Kidney (tissue), 14 donors: Measurements from ENCODE around the gene TCF12. TPM values are rescaled to one million over a fixed set of nuclear protein-coding genes. Genes with fewer than 3 reads are reported as not detected.
"Not testable (repeated sequence)": the region's sequence is repeated elsewhere in the genome, so short reads cannot be mapped to it uniquely, and the experiment has no call there.

Source experiments
- DNase-seq, 5 donors: peaks; one replicate each; pipeline ENCODE4 v3.0.0-alpha.2; 2013 to 2020
- FAIRE-seq: peaks from 2 replicates; lab custom pipeline; 2012; peaks lifted over from hg19 to GRCh38; lab: Jason Lieb, UNC
- H3K27ac ChIP-seq, 2 donors: one replicate each; pipeline ENCODE4 v1.7.0; 2013; ENCODE audit warnings: low read depth in 2 of 2, low read length in 2 of 2, inconsistent platforms in 1 of 2
- H3K27me3 ChIP-seq: one replicate; pipeline ENCODE4 v1.7.1; 2013; ENCODE audit warnings: low read length, inconsistent platforms; ENCODE audit not compliant: control insufficient read depth, insufficient read depth
- H3K36me3 ChIP-seq, 3 donors: one replicate each; pipeline versions ENCODE4 v1.7.0 to v1.7.1; 2013; ENCODE audit warnings: low read length in 3 of 3, control low read depth in 1 of 3, inconsistent platforms in 1 of 3; ENCODE audit not compliant: insufficient read depth in 3 of 3, control insufficient read depth in 2 of 3
- H3K4me1 ChIP-seq, 3 donors: one replicate each; pipeline versions ENCODE4 v1.7.0 to v1.7.1; 2013; ENCODE audit warnings: low read length in 3 of 3, inconsistent platforms in 1 of 3, low read depth in 1 of 3; ENCODE audit not compliant: control insufficient read depth in 2 of 3, insufficient read depth in 2 of 3
- H3K4me3 ChIP-seq, 3 donors: one replicate each; pipeline versions ENCODE4 v1.7.0 to v1.8.1; 2013; ENCODE audit warnings: low read length in 3 of 3, control low read depth in 1 of 3, inconsistent platforms in 1 of 3
- H3K9ac ChIP-seq, 3 donors: one replicate each; pipeline versions ENCODE4 v1.7.0 to v1.7.1; 2013; ENCODE audit warnings: low read length in 3 of 3, control low read depth in 1 of 3, inconsistent platforms in 1 of 3
- H3K9me3 ChIP-seq, 3 donors: one replicate each; pipeline versions ENCODE4 v1.7.0 to v1.7.1; 2013; ENCODE audit warnings: low read length in 3 of 3, control low read depth in 1 of 3, inconsistent platforms in 1 of 3; ENCODE audit not compliant: control insufficient read depth in 2 of 3, insufficient read depth in 1 of 3
- intact Hi-C: fragments of 100-400 bp; cut with DNase I; formaldehyde crosslinking; loops from one replicate; pipeline ENCODE4 v1.11.1; 2022
- polyA plus RNA-seq: library from polyadenylated mRNA; stranded (reverse); fragments of 350-450 nt; fragmentation: Illumina TruSeq; extraction: RNeasy Lipid Tissue Mini Kit (QIAGEN cat#74804); gene quantifications from one replicate; pipeline ENCODE4 v1.2.3, GENCODE V29; 2014; ENCODE audit warnings: low read depth, low replicate concordance; ENCODE audit not compliant: insufficient read depth
- total RNA-seq: library from RNA; stranded (reverse); fragmentation: NEBNext Ultra II Directional; extraction: Animal tissue kit (Norgen Biotek cat#: 25700); gene quantifications from one replicate; pipeline ENCODE4 v1.2.1, GENCODE V29; 2021
- TF ChIP-seq, protein P1 (sequence below): IDR thresholded peaks from 3 replicates; pipeline ENCODE4 v1.5.1; 2012; ENCODE audit warnings: mild to moderate bottlenecking, moderate library complexity, borderline replicate concordance; ENCODE audit not compliant: insufficient read depth; ENCODE audit errors: extremely low read depth
- donor health status: control.
- donor health status: control.
- donor health status: control.
- donor health status: control.
- donor health status: control.
- donor health status: DM: yes; HTN: yes; CAD: no.
- donor health status: Normal renal cell carcinoma (clear cell type).

TCF12 gene
- total and polyA plus RNA-seq, 2 donors from 2014 or later, result 16.3 to 116 TPM

DNA sequence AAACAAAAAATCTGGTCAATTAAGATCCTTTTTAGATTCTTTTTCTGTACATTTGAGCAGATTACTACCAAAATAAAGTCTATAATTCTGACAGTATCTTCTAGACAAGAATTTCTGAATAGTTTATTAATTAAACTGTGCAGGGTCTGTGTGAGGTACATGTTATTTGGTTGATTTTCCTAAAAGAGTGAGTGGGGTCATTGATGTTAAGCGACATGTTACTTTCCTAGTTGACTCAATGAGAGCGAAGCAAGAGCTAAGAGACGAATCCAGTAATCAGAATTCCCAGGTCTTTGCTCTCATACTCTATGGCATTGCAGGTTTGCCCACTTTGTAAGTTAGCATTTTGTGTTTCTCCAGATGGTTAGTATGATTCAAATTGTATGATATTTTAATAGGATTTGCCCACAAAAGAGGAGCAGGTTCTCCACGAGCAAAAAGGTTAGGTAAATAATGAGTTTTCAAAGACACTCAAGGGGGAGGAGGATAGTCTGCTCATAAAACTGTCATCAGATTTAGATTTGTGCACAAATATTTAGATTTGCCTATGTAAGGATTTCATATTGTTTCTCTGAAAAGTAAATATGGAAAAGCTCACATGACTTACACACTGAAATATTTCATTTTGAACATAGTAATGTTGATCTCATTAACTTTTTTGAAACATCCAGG lies 240.7 kb downstream of the TCF12 start:
- no peaks in the 10 kb centered on the region for H3K27me3 ChIP-seq
- no peak overlapping the region for H3K9ac ChIP-seq
- no peaks in the 10 kb centered on the region for H3K9me3 ChIP-seq
- FAIRE-seq (no peak), DNase-seq (no peak)
- intact Hi-C loops, result no loop called here
- H3K4me3 ChIP-seq, result no peak overlapping the region
- no peaks in the 10 kb centered on the region for H3K36me3 ChIP-seq
- TF ChIP-seq, protein P1, sequence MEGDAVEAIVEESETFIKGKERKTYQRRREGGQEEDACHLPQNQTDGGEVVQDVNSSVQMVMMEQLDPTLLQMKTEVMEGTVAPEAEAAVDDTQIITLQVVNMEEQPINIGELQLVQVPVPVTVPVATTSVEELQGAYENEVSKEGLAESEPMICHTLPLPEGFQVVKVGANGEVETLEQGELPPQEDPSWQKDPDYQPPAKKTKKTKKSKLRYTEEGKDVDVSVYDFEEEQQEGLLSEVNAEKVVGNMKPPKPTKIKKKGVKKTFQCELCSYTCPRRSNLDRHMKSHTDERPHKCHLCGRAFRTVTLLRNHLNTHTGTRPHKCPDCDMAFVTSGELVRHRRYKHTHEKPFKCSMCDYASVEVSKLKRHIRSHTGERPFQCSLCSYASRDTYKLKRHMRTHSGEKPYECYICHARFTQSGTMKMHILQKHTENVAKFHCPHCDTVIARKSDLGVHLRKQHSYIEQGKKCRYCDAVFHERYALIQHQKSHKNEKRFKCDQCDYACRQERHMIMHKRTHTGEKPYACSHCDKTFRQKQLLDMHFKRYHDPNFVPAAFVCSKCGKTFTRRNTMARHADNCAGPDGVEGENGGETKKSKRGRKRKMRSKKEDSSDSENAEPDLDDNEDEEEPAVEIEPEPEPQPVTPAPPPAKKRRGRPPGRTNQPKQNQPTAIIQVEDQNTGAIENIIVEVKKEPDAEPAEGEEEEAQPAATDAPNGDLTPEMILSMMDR, result no peak
- peaks cover 0 to 5% (median 0%) of the 10 kb centered on the region in 3 donors for H3K4me1 ChIP-seq
- H3K27ac ChIP-seq, result no peak overlapping the region

DNA sequence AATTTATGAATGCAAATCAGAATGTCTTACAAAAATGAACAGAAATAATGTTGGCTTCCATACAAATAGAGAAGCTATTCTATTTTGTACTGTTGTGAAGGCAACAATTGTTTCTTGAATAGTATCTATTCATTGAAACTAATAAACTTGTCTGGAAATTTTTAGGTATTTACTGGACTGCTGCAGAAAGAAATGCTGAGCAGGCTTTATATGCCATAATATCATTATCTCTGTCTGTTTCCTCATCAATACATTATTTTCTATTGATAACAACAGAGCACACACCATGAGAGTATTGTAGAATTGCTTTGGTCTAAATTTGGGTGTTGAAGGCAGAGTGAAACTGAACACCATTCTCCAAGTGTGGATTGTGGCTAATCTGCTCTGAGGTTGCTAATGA lies 241.3 kb downstream of the TCF12 start:
- H3K27me3 ChIP-seq, result no peaks in the 10 kb centered on the region
- no peak overlapping the region for H3K27ac ChIP-seq
- intact Hi-C loops, result no loop called here
- H3K36me3 ChIP-seq, result no peaks in the 10 kb centered on the region
- DNase-seq, result no peak
- no peak overlapping the region for H3K9ac ChIP-seq
- H3K9me3 ChIP-seq, result no peaks in the 10 kb centered on the region
- H3K4me3 ChIP-seq, result no peak overlapping the region
- peaks cover 0 to 5% (median 0%) of the 10 kb centered on the region in 3 donors for H3K4me1 ChIP-seq
- TF ChIP-seq, protein P1, result no peak
- FAIRE-seq, result no peak

DNA sequence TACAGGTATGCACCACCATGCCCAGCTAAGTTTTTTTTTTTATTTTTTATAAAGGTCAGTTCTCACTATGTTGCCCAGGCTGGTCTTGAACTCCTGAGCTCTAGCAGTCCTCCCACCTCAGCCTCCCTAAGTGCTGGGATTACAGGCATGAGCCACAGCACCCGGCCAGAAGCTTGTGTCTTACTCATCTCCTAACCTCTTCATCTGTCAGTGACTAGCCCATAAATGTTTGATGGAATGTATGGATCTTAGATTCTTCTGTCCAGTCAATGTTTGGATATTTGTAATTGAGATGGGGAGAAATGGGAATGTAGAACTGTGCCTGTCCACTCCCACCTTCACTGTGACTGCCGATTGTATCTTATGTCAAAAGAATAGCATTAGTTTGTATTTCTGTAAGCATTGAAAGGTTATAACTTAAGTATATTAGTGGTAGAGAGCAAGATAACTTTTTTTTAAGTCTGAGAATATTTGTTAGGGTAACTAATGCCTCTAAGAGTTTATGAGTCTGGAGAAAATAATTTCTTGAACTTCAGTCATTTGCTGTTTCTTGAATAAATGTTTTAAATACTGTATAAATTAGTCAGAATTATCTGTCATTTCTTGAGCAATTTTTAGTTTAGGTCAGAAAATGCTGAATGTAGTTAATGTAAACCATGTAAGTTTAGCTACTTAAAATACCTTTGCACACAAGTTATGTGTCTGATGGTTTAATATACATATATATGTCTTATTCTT lies 242.5 kb downstream of the TCF12 start:
- no peaks in the 10 kb centered on the region for H3K4me1 ChIP-seq
- TF ChIP-seq, protein P1, result no peak
- no peak overlapping the region for H3K27ac ChIP-seq
- no peaks in the 10 kb centered on the region for H3K36me3 ChIP-seq
- intact Hi-C loops, result no loop called here
- no peak for DNase-seq
- H3K27me3 ChIP-seq, result no peaks in the 10 kb centered on the region
- FAIRE-seq, result no peak
- H3K4me3 ChIP-seq, result no peak overlapping the region
- H3K9me3 ChIP-seq, result no peaks in the 10 kb centered on the region
- no peak overlapping the region for H3K9ac ChIP-seq

DNA sequence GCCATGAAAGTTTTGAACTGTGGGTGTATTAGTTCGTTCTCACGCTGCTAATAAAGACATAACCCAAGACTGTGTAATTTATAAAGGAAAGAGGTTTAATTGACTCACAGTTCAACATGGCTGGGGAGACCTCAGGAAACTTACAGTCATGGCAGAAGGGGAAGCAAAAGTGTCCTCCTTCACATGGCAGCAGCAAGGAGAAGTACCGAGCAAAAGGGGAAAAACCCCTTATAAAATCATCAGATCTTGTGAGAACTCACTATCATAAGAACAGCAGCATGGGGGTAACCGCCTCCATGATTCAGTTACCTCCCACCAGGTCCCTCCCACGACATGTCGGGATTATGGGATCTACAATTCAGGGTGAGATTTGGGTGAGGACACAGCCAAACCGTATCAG lies 245.8 kb downstream of the TCF12 start:
- H3K9me3 ChIP-seq, H3K27ac ChIP-seq, H3K27me3 ChIP-seq, H3K9ac ChIP-seq, H3K36me3 ChIP-seq, intact Hi-C loops, FAIRE-seq, DNase-seq, H3K4me1 ChIP-seq, H3K4me3 ChIP-seq: not testable (repeated sequence)
